Heart left ventricle (tissue), 13 donors: ENCODE measurements around the gene TNPO2.

Experiments
- POLR2A ChIP-seq, 2 donors: fragments of 450-650 bp; IDR thresholded peaks; one replicate each; pipeline ENCODE4 v1.6.1; 2017; ENCODE audit warnings: antibody characterized with exemption in 2 of 2, mild to moderate bottlenecking in 2 of 2, moderate library complexity in 2 of 2
- TF ChIP-seq, protein P1 (sequence below), 12 donors: fragments of 200-600 bp; sonication (generic) in 4 of 12; IDR thresholded peaks; one replicate each; pipeline versions ENCODE4 v1.5.0 to v1.8.0; 2018 to 2022; ENCODE audit warnings: antibody characterized with exemption in 12 of 12, mild to moderate bottlenecking in 5 of 12
- donor health status: ischemic (EF 13 %, LVEDD 7.1; RV severe dilation, severe dysfunction).
- donor health status: DM: no; HTN: yes; CAD: no.
- donor health status: DM: no; HTN: no; CAD: no.
- donor health status: ischemic (EF 25% LVEDD 6.9; RV normal size, moderate dysfunction).
- donor health status: ischemic (EF 25% LVEDD 5.7; RV mildly dilated, moderate dysfunction).
- donor health status: ischemic (EF 35%, LVEDD 5.7; RV mildly dilated, moderate dysfunction).
- donor health status: nonischemic (EF 11% LVEDD 7.7; RV severe dilation, severe dysfunction).
- donor health status: DM: yes; HTN: yes; CAD: no.
- donor health status: PGD.
- donor health status: ischemic (EF 29% LVEDD 5.4; RV normal size, mild dysfunction).
- donor health status: nonischemic (EF 23%, LVEDD 6.1; RV moderate dilation, normal function).

DNA sequence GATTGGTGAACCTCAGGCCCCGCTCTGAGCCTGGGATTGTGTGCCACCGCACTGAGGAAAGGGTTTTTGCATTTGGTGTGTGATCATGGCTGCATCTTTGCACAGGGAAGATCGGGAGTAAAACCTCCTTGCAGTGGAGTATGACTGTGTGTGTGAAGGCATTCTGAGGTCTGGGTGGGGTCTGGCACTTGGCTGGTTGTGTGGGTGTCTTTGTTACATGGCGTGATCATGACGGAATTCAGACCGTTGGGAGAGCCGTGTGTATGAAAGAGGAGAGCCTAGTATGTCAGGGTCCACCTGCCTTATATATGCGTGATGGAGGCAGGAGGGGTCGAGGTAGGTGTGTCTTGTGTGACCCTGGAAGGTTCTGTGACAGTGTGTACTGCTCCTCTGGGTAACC is 27.1 kb upstream of the TNPO2 start:
- no peak for TF ChIP-seq POLR2A (IDR thresholded peaks at IDR 0.05)
- TF ChIP-seq, protein P1, sequence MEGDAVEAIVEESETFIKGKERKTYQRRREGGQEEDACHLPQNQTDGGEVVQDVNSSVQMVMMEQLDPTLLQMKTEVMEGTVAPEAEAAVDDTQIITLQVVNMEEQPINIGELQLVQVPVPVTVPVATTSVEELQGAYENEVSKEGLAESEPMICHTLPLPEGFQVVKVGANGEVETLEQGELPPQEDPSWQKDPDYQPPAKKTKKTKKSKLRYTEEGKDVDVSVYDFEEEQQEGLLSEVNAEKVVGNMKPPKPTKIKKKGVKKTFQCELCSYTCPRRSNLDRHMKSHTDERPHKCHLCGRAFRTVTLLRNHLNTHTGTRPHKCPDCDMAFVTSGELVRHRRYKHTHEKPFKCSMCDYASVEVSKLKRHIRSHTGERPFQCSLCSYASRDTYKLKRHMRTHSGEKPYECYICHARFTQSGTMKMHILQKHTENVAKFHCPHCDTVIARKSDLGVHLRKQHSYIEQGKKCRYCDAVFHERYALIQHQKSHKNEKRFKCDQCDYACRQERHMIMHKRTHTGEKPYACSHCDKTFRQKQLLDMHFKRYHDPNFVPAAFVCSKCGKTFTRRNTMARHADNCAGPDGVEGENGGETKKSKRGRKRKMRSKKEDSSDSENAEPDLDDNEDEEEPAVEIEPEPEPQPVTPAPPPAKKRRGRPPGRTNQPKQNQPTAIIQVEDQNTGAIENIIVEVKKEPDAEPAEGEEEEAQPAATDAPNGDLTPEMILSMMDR (IDR thresholded peaks at IDR 0.05), result no peak
